Jurkat, Clone E6-1 (cell line): ENCODE results near the gene FSTL1.

ENCODE experiments used
- DNase-seq: peaks from one replicate; pipeline ENCODE4 v3.0.0-alpha.2; 2011; ENCODE audit warnings: low read depth, low spot score
- H3K4me3 ChIP-seq: 2 replicates; pipeline ENCODE4 v1.5.1; 2011; ENCODE audit warnings: mild to moderate bottlenecking, low read length, control low read depth, moderate library complexity

Gene FSTL1

GRCh38 chr3:120469882-120470301 lies 19.1 kb upstream of the FSTL1 start:
- H3K4me3 ChIP-seq, result no peak overlapping the region
- DNase-seq, result no peak

GRCh38 chr3:120469440-120469839 lies 18.6 kb upstream of the FSTL1 start:
- H3K4me3 ChIP-seq, result no peak overlapping the region
- DNase-seq, result no peak

GRCh38 chr3:120468635-120469295 lies 18.0 kb upstream of the FSTL1 start:
- no peak for DNase-seq
- no peak overlapping the region for H3K4me3 ChIP-seq

GRCh38 chr3:120462409-120462959 lies 11.7 kb upstream of the FSTL1 start:
- H3K4me3 ChIP-seq, result no peak overlapping the region
- no peak for DNase-seq

GRCh38 chr3:120461416-120461815 lies 10.6 kb upstream of the FSTL1 start:
- no peak for DNase-seq
- H3K4me3 ChIP-seq, result no peak overlapping the region

GRCh38 chr3:120460862-120461261 lies 10.1 kb upstream of the FSTL1 start:
- DNase-seq, result no peak
- no peak overlapping the region for H3K4me3 ChIP-seq

- no peak for DNase-seq
- no peak overlapping the region for H3K4me3 ChIP-seq
These were observed 9.5 kb upstream of the FSTL1 start for GRCh38 chr3:120460181-120460790.

- H3K4me3 ChIP-seq, result no peak overlapping the region
- no peak for DNase-seq
These were observed 8.4 kb upstream of the FSTL1 start for GRCh38 chr3:120459196-120459595.

- no peak overlapping the region for H3K4me3 ChIP-seq
- DNase-seq, result no peak
These were observed 7.0 kb upstream of the FSTL1 start for GRCh38 chr3:120457827-120458226.

- no peak for DNase-seq
- H3K4me3 ChIP-seq, result no peak overlapping the region
These were observed 3.4 kb upstream of the FSTL1 start for GRCh38 chr3:120454076-120454689.

GRCh38 chr3:120452816-120453215 lies 2.0 kb upstream of the FSTL1 start:
- no peak overlapping the region for H3K4me3 ChIP-seq
- DNase-seq, result no peak

GRCh38 chr3:120451806-120452205 lies 1.0 kb upstream of the FSTL1 start:
- no peak for DNase-seq
- no peak overlapping the region for H3K4me3 ChIP-seq

GRCh38 chr3:120451272-120451761 lies 525 bp upstream of the FSTL1 start:
- DNase-seq, result no peak
- H3K4me3 ChIP-seq, result no peak overlapping the region

GRCh38 chr3:120449701-120450599 lies 842 bp downstream of the FSTL1 start:
- H3K4me3 ChIP-seq, result peak overlapping the region; percentile 42
- DNase-seq, result no peak

GRCh38 chr3:120449251-120449650 lies 1.5 kb downstream of the FSTL1 start:
- no peak overlapping the region for H3K4me3 ChIP-seq

GRCh38 chr3:120448756-120449155 lies 2.0 kb downstream of the FSTL1 start:
- H3K4me3 ChIP-seq, result no peak overlapping the region

More at GRCh38 chr3:120449251-120449650, 1.5 kb downstream of the FSTL1 start:
- DNase-seq, result no peak

GRCh38 chr3:120446891-120447668 lies 3.7 kb downstream of the FSTL1 start:
- no peak overlapping the region for H3K4me3 ChIP-seq
- DNase-seq, result no peak

More at GRCh38 chr3:120448756-120449155, 2.0 kb downstream of the FSTL1 start:
- no peak for DNase-seq

- DNase-seq, result no peak
- H3K4me3 ChIP-seq, result no peak overlapping the region
These were observed 5.1 kb downstream of the FSTL1 start for GRCh38 chr3:120445654-120446053.
